HG03060 (cell line): Measurements from ENCODE around the gene SMC5.
"Not testable (repeated sequence)": the region's sequence is repeated elsewhere in the genome, so short reads cannot be mapped to it uniquely, and the experiment has no call there.

Experiments
- ATAC-seq: cut with Tn5 transposase; IDR thresholded peaks from one replicate; pipeline ENCODE4 v1.9.1; 2021; ENCODE audit warnings: low read depth, moderate number of reproducible peaks; ENCODE audit not compliant: unreplicated experiment

SMC5 gene

GRCh38 chr9:70352802-70353201 lies 94.0 kb downstream of the SMC5 start:
- no peak for ATAC-seq

GRCh38 chr9:70355801-70356200 lies 97.0 kb downstream of the SMC5 start:
- no peak for ATAC-seq

DNA sequence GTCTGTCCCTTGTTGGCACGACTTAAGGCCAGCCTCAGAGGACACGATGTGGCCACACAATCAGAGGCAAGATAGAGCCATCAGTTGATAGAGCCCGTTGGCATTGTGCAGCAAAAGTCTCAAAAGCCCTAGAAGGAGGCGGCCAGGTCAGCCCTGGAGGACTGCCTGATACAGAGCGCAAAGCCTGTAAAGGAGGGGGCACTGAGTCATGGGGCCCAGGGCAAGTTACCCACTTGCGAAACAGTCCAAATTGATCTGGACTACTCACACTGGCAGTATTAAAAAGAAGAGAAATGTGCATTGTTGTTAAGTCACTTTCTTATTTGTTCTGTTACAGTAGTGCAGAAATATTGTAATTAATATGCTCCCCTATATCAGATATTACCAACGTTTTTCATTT lies 104.2 kb downstream of the SMC5 start:
- no peak for ATAC-seq

DNA sequence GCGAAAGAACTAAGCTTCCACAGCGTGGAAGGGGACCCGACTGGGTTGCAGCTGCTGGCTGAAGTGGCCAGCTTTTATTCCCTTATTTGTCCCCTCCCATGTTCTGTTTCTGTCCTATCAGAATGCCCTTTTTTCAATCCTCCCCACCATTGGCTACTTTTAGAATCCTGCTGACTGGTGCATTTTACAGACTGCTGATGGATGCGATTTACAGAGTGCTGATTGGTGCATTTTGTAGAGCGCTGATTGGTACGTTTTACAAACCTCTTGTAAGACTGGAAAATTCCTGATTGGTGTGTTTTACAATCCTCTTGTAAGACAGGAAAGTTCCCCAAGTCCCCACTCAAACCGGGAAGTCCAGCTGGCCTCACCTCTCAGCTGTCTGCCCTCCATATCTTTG lies 105.0 kb downstream of the SMC5 start:
- no peak for ATAC-seq

DNA sequence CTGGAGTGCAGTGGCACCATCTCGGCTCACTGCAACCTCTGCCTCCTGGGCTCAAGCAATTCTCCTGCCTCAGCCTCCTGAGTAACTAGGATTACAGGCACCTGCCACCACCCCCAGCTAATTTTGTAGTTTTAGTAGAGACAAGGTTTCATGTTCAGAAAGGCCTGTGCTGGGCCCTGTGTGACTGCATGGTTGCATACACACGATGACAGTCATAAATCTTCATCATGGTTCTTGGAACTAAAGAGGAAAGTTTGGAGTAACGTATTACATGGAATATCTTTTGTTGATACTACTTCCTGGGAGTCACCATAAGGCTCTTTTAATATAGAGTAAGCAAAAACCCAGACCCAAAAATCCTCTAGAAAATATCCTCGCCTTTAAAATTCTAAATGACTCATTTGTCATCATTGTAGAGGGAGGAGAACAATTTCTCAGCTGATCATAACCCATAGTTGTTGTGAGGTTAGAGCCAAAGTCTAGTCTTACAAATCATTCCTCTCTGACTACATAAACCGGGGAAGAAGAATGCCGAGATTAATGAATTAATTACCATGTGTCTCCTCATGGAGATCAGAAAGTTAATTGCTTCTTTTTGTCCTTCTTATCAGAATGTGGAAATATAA lies 108.6 kb downstream of the SMC5 start:
- ATAC-seq: no peak

- no peak for ATAC-seq
Observed at GRCh38 chr9:70374962-70375618, 116.3 kb downstream of the SMC5 start.

- ATAC-seq: no peak
Observed at GRCh38 chr9:70382046-70382708, 123.4 kb downstream of the SMC5 start.

- no peak for ATAC-seq
Observed at GRCh38 chr9:70382709-70383605, 124.2 kb downstream of the SMC5 start.

DNA sequence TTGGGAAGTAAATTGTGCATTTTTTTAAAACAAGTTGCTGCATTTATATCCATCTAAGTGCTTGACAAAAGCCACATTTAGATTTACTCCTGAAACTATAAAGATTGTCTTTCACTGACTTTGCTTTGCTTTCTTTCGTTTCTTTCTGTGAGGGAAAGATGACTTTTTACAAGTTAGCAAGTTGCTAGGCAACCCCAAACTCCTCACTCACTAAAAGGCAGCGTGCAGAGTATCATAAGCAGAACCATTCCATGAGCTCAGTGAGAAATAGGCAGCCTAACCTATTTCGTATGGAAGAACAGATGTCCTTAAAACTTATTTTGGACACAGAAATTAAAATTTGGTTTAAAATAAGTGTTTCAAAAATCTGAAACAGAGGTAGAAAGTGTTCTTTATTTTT lies 126.6 kb downstream of the SMC5 start:
- no peak for ATAC-seq

- no peak for ATAC-seq
Observed at GRCh38 chr9:70387663-70388062, 128.9 kb downstream of the SMC5 start.

DNA sequence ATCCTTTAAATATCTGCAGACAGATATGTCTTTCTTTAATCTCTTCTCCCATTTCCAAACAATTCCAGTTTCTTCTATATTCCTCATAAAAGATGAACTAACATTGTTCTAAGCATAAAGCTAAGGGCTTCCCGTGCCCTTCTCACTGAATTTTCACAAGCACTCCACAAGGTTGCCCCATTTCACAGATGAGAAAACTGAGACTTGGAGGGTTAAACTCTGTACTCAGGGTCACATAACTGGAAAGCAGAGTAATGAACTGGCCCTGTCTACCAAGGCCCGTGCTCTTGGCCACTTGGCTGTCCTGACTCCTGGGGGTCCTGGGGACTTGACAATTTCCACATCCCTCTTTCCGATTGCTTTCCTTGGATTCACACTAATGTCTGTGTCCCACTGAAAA lies 130.4 kb downstream of the SMC5 start:
- ATAC-seq: no peak

- no peak for ATAC-seq
Observed at GRCh38 chr9:70389621-70390266, 131.0 kb downstream of the SMC5 start.

DNA sequence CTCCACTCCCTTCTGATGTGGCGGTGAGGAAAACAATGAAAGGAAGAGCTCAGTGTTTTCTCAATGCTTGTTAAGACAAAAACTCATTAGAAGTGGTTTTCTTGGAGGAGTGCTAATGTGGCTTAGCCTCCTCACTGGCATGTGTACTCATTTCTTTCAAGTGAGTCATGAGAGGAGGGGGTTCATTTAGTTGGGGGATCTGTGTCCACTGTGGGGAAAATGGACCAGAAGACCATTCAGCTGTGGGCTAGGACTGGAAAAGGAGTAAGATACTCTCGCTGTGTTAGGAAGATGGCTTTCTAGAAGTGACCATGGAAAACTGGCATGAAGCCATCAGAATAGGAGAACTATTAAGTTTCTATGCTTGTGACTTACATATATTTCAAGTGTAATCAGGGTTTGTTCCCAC lies 132.2 kb downstream of the SMC5 start:
- ATAC-seq: no peak

GRCh38 chr9:70392189-70392588 lies 133.4 kb downstream of the SMC5 start:
- ATAC-seq: no peak

GRCh38 chr9:70392850-70393249 lies 134.1 kb downstream of the SMC5 start:
- ATAC-seq: no peak

- no peak for ATAC-seq
Observed at GRCh38 chr9:70395652-70396051, 136.9 kb downstream of the SMC5 start.

DNA sequence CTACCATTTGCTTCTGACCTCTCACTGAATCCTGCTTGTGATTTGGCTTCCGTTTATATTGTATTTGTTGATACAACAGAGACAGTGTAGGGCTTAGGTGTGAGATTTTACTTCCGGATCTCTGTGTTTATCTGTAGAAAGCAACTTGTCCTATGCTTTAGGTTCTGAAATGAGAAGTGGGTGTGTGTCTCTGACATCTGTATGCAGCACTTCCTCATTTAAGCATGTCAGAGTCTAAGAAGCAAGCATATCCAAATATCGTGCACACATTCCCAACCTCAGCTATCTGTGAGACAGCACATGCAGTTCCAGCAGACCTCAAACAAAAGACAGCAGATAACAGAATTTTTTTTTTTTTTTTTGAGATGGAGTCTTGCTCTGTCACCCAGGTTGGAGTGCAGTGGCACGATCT lies 139.4 kb downstream of the SMC5 start:
- ATAC-seq: peak; percentile 98

DNA sequence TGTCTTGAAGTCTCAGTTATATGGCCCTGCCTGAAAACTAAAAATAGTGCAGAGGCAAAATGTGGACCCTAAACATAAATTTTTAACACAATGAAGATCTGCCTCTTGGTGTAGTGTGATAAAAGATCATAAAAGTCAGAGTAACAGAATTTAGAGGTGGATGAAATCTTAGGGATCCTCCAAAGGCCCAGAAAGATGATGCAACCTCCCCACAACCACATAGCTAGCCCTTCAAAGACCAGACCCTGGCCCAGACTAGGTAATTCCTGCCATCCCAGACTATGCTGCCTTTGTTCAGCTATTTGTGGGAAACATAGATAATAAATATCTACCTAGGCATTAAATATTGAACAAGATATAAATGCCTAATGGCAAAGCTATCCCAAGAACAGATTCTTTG lies 140.4 kb downstream of the SMC5 start:
- ATAC-seq: no peak

DNA sequence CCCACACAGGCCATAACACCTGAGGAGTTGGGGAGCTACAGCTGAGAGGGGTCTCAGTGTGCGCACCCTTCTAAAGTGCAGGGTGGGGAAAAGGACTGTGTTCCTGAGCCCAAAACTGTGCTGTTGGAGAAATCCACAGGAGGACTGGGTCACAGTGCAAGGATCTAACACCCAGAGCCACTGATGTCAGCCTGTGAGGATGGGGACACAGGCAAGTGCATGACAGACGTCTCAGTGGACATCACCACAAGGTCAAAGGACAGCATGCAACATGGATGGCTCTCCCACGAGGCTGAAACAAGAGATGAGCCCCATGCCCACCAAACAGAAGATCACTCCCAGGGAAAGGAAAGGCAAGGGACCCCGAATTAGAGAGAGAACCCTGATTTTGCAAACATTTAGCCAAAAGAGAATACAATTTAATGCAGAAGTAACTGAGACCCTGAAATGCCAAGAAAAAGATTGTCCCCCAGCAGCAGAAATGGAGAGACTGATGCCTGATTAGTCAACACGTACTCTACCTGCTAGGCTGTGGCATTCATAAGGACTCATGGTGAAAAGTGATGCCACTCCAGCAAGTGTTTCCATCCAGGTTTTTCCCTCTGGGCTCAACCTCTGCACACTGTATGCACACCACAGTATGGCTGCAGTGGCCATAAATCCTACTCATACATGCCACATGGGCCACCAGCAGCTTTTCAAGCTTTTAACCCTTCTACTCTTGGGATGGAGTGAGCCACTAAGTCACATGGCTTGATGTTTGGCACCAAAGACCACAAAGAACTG lies 141.5 kb downstream of the SMC5 start:
- ATAC-seq: no peak

DNA sequence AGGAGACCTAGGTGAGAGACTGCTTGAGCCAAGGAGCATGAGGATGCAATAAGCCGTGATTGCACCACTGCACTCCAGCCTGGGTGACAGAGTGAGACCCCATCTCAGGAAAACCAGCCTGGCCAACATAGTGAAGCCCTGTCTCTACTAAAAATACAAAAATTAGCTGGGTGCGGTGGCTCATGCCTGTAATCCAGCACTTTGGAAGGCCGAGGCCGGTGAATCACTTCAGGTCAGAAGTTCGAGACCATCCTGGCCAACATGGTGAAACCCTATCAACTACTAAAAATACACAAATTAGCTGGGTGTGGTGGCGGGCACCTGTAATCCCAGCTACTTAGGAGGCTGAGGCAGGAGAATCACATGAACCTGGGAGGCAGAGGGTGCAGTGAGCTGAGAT lies 142.5 kb downstream of the SMC5 start:
- ATAC-seq: not testable (repeated sequence)
